ENCODE measurements around the gene ACSL5.

GRCh38 chr10:112426111-112426510 lies 52.2 kb downstream of the ACSL5 start:
- TF ChIP-seq CTCF (IDR thresholded peaks at IDR 0.05) = no peak
- TF ChIP-seq POLR2A (IDR thresholded peaks at IDR 0.05) = no peak
